Upper lobe of left lung (tissue), 6 donors: ENCODE measurements around the gene TTC17. TPM values are rescaled to one million over a fixed set of nuclear protein-coding genes. Genes with fewer than 3 reads are reported as not detected.

Experiments
- ATAC-seq, 2 donors: fragments of 200-7000 bp; cut with Tn5 transposase; one replicate each; pipeline ENCODE4 v1.9.1; 2022; ENCODE audit warnings: mild to moderate bottlenecking in 2 of 2, moderate library complexity in 2 of 2; ENCODE audit not compliant: low FRiP score in 2 of 2
- DNase-seq, 2 donors: peaks; one replicate each; pipeline ENCODE4 v3.0.0-alpha.2; 2019 to 2020
- H3K27ac ChIP-seq, 4 donors: fragments of 200-600 bp; sonication (generic); one replicate each; pipeline ENCODE4 v1.5.1; 2016 to 2019
- H3K27me3 ChIP-seq, 4 donors: fragments of 200-600 bp; sonication (generic); one replicate each; pipeline ENCODE4 v1.5.1; 2017 to 2019
- H3K36me3 ChIP-seq, 4 donors: fragments of 200-600 bp; sonication (generic); one replicate each; pipeline ENCODE4 v1.5.1; 2016 to 2019
- H3K4me1 ChIP-seq, 4 donors: fragments of 200-600 bp; sonication (generic); one replicate each; pipeline ENCODE4 v1.5.1; 2018 to 2019
- H3K4me3 ChIP-seq, 4 donors: fragments of 200-600 bp; sonication (generic); one replicate each; pipeline ENCODE4 v1.5.1; 2017 to 2019; ENCODE audit warnings: mild to moderate bottlenecking in 2 of 4, moderate library complexity in 1 of 4
- H3K9me3 ChIP-seq, 4 donors: fragments of 200-600 bp; sonication (generic); one replicate each; pipeline ENCODE4 v1.5.1; 2018 to 2019
- EP300 ChIP-seq, 4 donors: sonication (generic); formaldehyde crosslinking; IDR thresholded peaks; one replicate each; pipeline ENCODE4 v1.5.1; 2017; ENCODE audit warnings: antibody characterized with exemption in 4 of 4, control low read depth in 2 of 4
- POLR2A ChIP-seq, 4 donors: fragments of 450-650 bp; IDR thresholded peaks; one replicate each; pipeline ENCODE4 v1.5.1; 2016 to 2017; ENCODE audit warnings: antibody characterized with exemption in 4 of 4, mild to moderate bottlenecking in 2 of 4
- POLR2AphosphoS5 ChIP-seq, 2 donors: sonication (generic); formaldehyde crosslinking; IDR thresholded peaks; one replicate each; pipeline ENCODE4 v1.5.1; 2017; ENCODE audit warnings: antibody characterized with exemption in 2 of 2
- WGBS, 2 donors: methylation state at CpG; one replicate each; pipeline ENCODE4 v1.1.5; 2017 to 2018; 5-methylcytosine and 5-hydroxymethylcytosine counted together
- total RNA-seq, 6 donors: library from RNA; depleted of rRNA in 4 of 6; stranded (reverse); fragments of >200 nt in 4 of 6; gene quantifications; one replicate each; pipeline versions ENCODE4 v1.1.0 to v1.2.1, GENCODE V29; 2016 to 2021
- TF ChIP-seq, protein P1 (sequence below), 6 experiments: fragments of 450-650 bp in 4 of 6; fragments of 200-600 bp in 2 of 6; sonication (generic) in 2 of 6; IDR thresholded peaks; one replicate each; pipeline ENCODE4 v1.5.1; 2016 to 2019; ENCODE audit warnings: antibody characterized with exemption in 6 of 6
- donor health status: DM: no; HTN: no; CAD: no; lungs with moderate emphysema.
- donor health status: DM: no; HTN: yes; CAD: no; lungs with severe emphysema.

TTC17 gene, protein sequence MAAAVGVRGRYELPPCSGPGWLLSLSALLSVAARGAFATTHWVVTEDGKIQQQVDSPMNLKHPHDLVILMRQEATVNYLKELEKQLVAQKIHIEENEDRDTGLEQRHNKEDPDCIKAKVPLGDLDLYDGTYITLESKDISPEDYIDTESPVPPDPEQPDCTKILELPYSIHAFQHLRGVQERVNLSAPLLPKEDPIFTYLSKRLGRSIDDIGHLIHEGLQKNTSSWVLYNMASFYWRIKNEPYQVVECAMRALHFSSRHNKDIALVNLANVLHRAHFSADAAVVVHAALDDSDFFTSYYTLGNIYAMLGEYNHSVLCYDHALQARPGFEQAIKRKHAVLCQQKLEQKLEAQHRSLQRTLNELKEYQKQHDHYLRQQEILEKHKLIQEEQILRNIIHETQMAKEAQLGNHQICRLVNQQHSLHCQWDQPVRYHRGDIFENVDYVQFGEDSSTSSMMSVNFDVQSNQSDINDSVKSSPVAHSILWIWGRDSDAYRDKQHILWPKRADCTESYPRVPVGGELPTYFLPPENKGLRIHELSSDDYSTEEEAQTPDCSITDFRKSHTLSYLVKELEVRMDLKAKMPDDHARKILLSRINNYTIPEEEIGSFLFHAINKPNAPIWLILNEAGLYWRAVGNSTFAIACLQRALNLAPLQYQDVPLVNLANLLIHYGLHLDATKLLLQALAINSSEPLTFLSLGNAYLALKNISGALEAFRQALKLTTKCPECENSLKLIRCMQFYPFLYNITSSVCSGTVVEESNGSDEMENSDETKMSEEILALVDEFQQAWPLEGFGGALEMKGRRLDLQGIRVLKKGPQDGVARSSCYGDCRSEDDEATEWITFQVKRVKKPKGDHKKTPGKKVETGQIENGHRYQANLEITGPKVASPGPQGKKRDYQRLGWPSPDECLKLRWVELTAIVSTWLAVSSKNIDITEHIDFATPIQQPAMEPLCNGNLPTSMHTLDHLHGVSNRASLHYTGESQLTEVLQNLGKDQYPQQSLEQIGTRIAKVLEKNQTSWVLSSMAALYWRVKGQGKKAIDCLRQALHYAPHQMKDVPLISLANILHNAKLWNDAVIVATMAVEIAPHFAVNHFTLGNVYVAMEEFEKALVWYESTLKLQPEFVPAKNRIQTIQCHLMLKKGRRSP
- total RNA-seq: 100 to 1,000 TPM in 3 of 6 donors, 10 to 100 TPM in 3; 61.2 to 313 (median 126) TPM

DNA sequence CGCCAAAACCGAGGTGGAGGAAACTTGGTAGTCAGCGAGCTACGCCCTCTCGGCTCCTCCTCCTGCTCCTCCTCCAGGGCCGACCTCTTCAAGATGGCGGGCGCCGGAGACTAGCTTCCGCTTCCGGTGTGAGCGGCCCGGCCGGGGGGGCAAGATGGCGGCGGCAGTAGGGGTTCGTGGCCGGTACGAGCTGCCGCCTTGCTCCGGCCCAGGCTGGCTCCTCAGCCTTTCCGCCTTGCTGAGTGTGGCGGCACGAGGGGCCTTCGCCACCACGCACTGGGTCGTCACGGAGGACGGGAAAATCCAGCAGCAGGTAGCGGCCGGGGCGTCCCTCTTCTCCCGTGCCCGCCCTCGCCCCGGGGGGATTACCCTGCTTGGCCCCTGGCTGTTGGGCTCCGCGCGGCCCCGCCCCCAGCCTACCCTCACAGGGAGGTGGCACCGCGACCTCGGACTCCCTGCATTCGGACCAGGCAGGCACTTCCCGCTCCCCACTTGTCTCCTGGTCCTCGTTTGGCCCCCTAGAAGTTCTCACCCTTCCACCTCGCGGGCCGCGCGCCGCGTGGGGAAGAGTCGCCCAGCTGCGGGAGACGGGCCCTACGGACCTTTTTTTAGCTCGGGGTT is at the start of gene TTC17:
TSS of gene TTC17 (plus strand) at position 120 of the 621 bp plus-strand sequence. CDS start at position 155, 35 bp downstream.
- peak; percentile 88 to 92 for TF ChIP-seq POLR2AphosphoS5 (IDR thresholded peaks at IDR 0.05)
- peak in 1 of 4 donors; percentile 8 for TF ChIP-seq EP300 (IDR thresholded peaks at IDR 0.05)
- TF ChIP-seq POLR2A (IDR thresholded peaks at IDR 0.05): peak in 3 of 4 donors; percentile 82 to 93 (median 83)
- TF ChIP-seq, protein P1, sequence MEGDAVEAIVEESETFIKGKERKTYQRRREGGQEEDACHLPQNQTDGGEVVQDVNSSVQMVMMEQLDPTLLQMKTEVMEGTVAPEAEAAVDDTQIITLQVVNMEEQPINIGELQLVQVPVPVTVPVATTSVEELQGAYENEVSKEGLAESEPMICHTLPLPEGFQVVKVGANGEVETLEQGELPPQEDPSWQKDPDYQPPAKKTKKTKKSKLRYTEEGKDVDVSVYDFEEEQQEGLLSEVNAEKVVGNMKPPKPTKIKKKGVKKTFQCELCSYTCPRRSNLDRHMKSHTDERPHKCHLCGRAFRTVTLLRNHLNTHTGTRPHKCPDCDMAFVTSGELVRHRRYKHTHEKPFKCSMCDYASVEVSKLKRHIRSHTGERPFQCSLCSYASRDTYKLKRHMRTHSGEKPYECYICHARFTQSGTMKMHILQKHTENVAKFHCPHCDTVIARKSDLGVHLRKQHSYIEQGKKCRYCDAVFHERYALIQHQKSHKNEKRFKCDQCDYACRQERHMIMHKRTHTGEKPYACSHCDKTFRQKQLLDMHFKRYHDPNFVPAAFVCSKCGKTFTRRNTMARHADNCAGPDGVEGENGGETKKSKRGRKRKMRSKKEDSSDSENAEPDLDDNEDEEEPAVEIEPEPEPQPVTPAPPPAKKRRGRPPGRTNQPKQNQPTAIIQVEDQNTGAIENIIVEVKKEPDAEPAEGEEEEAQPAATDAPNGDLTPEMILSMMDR (IDR thresholded peaks at IDR 0.05): peak in 1 of 6 experiments; percentile 4
- Histone ChIP-seq H3K27me3 (no peaks in the 10 kb centered on the region), H3K4me1 (peaks cover 20 to 32% (median 23%) of the 10 kb centered on the region in 4 donors), H3K4me3 (peak within 1 kb of the TSS; percentile 67 to 97 (median 96)), H3K36me3 (no peaks in the 10 kb centered on the region), H3K27ac (peak within 1 kb of the TSS; percentile 87 to 97 (median 96)), H3K9me3 (no peaks in the 10 kb centered on the region)
- ATAC-seq (peak; percentile 98 to 100), DNase-seq (peak; percentile 96 to 97)
- 0% methylated on average over 24 to 39 of the region's 58 CpGs for WGBS, 2 donors

DNA sequence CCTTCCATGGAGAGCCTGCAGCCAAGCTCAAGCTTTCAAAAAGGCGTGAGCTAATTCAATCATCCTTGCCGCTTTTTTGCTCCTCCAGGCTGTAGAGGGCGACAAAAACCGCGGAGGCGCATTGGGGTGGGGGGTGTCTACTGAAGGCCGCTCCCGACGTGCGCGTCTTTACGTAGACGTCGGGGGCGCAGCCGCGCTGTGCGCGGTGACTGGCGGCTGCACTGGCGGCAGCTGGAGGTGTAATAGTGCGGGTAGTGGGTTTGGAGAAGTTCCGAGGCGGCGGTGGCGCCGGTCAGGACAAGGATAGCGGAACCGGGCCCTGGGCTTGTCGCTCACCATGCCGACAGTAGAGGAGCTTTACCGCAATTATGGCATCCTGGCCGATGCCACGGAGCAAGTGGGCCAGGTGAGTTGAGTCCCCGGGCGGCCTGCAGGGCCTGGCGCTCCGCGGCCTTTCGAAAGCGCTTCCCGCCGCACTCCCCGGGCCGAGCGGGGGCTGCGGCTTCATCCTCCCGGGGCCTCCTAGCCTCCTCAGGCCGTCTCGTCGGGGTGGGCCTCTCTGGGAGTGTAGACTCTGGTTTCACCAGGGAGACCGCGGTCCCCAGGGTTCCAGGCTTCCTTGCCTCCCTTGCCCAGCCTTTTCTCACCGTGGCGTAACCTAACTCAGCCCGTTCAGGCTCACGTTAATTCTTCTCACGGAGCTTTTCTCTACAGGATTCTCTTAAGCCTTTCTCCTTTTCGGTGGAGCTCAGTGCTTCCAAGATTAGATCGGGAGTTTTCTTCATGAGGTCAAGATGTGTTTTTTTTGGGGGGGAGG is 46.7 kb upstream of the TTC17 start, which contains the start of gene API5:
TSS of gene API5 (plus strand) at position 206 of the 817 bp plus-strand sequence. CDS start at position 338, 132 bp downstream.
- Histone ChIP-seq H3K9me3 (no peaks in the 10 kb centered on the region), H3K4me3 (peak within 1 kb of the TSS; percentile 70 to 89 (median 74)), H3K27me3 (no peaks in the 10 kb centered on the region), H3K4me1 (peaks cover 18 to 33% (median 23%) of the 10 kb centered on the region in 4 donors), H3K36me3 (no peaks in the 10 kb centered on the region), H3K27ac (peak within 1 kb of the TSS; percentile 79 to 87 (median 83))
- TF ChIP-seq, protein P1 (IDR thresholded peaks at IDR 0.05): peak; percentile 43 to 91 (median 69)
- TF ChIP-seq POLR2A (IDR thresholded peaks at IDR 0.05): peak in 3 of 4 donors; percentile 49 to 84 (median 79)
- peak; percentile 84 to 86 for TF ChIP-seq POLR2AphosphoS5 (IDR thresholded peaks at IDR 0.05)
- TF ChIP-seq EP300 (IDR thresholded peaks at IDR 0.05): no peak
- DNase-seq (peak; percentile 94 to 97), ATAC-seq (peak; percentile 99 to 100)
- whole genome bisulfite sequencing, 2 donors: 0 to 1% methylated on average over 32 to 54 of the region's 60 CpGs

DNA sequence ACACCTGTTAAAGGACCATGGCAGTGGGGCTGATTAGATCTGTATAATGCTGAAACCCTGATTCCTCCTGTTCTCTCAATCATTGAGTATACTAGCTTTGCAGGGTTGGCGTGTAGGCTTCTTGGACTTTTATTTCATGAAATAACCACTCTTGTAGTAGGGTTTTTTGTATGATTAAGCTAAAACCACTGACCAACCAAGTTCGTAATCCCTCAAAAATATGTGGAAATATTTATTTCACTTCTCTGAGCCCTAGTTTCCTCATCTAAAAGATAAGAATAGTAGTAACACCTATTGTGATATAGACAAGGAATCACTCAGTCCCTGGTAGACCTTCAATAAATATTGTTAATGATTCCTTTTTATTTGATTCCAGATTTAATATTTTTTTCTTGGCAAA is 42.8 kb upstream of the TTC17 start:
- no peak overlapping the region for H3K27ac ChIP-seq
- TF ChIP-seq POLR2A (IDR thresholded peaks at IDR 0.05) (no peak), POLR2AphosphoS5 (IDR thresholded peaks at IDR 0.05) (no peak), EP300 (IDR thresholded peaks at IDR 0.05) (no peak)
- TF ChIP-seq, protein P1 (IDR thresholded peaks at IDR 0.05): no peak
- no peaks in the 10 kb centered on the region for H3K27me3 ChIP-seq
- peaks cover 8 to 26% (median 9%) of the 10 kb centered on the region in 4 donors for H3K36me3 ChIP-seq
- no peaks in the 10 kb centered on the region for H3K9me3 ChIP-seq
- 63 to 65% methylated on average over 2 of the region's 2 CpGs for WGBS, 2 donors
- DNase-seq: no peak
- H3K4me3 ChIP-seq: no peak overlapping the region
- ATAC-seq: no peak
- peaks cover 18 to 33% (median 23%) of the 10 kb centered on the region in 4 donors for H3K4me1 ChIP-seq
